Spleen (tissue), 11 donors: ENCODE data around the gene RNF157. TPM values are rescaled to one million over a fixed set of nuclear protein-coding genes. Genes with fewer than 3 reads are reported as not detected.

Source experiments
- DNase-seq: peaks from one replicate; pipeline ENCODE4 v3.0.0-alpha.2; 2020
- H3K27ac ChIP-seq, 8 donors: fragments of 200-600 bp; sonication (generic) in 7 of 8; 1 replicate in 4 of 8; 2 replicates in 4 of 8; pipeline versions ENCODE4 v1.5.0 to v1.8.0; 2016 to 2021; ENCODE audit warnings: inconsistent platforms in 4 of 8, mild to moderate bottlenecking in 4 of 8, moderate library complexity in 1 of 8
- H3K27me3 ChIP-seq, 7 donors: fragments of 200-600 bp; sonication (generic) in 6 of 7; replicated peaks in 1 of 7; 1 replicate in 4 of 7; 2 replicates in 3 of 7; pipeline versions ENCODE4 v1.5.0 to v1.8.0; 2016 to 2021; ENCODE audit warnings: inconsistent platforms in 3 of 7, mild to moderate bottlenecking in 1 of 7
- H3K36me3 ChIP-seq, 6 donors: fragments of 200-600 bp; sonication (generic) in 5 of 6; 1 replicate in 4 of 6; 2 replicates in 2 of 6; pipeline versions ENCODE4 v1.5.0 to v1.8.0; 2016 to 2021; ENCODE audit warnings: inconsistent platforms in 2 of 6
- H3K4me1 ChIP-seq, 6 donors: fragments of 200-600 bp; sonication (generic) in 5 of 6; 1 replicate in 3 of 6; 2 replicates in 3 of 6; pipeline versions ENCODE4 v1.5.0 to v1.8.0; 2016 to 2021; ENCODE audit warnings: inconsistent platforms in 3 of 6
- H3K4me3 ChIP-seq, 8 donors: fragments of 200-600 bp; sonication (generic) in 7 of 8; 1 replicate in 4 of 8; 2 replicates in 4 of 8; pipeline versions ENCODE4 v1.5.0 to v1.8.0; 2016 to 2021; ENCODE audit warnings: inconsistent platforms in 4 of 8, mild to moderate bottlenecking in 4 of 8, moderate library complexity in 2 of 8
- H3K9me3 ChIP-seq, 8 donors: fragments of 200-600 bp; sonication (generic) in 7 of 8; 1 replicate in 4 of 8; 2 replicates in 4 of 8; pipeline versions ENCODE4 v1.5.0 to v1.8.0; 2016 to 2021; ENCODE audit warnings: inconsistent platforms in 4 of 8
- POLR2A ChIP-seq, 3 donors: fragments of 450-650 bp; IDR thresholded peaks; one replicate each; pipeline ENCODE4 v1.5.1; 2017; ENCODE audit warnings: antibody characterized with exemption in 3 of 3, mild to moderate bottlenecking in 1 of 3
- POLR2AphosphoS5 ChIP-seq, 3 donors: sonication (generic); formaldehyde crosslinking; IDR thresholded peaks; one replicate each; pipeline ENCODE4 v1.5.1; 2017; ENCODE audit warnings: antibody characterized with exemption in 3 of 3
- WGBS, 5 donors: extraction: QIAGEN DNeasy Blood & Tissue Kit in 3 of 5; methylation state at CpG; one replicate each; pipeline versions ENCODE4 v1.1.5 to v1.1.7; 2013 to 2018; 5-methylcytosine and 5-hydroxymethylcytosine counted together
- intact Hi-C: fragments of 100-400 bp; cut with DNase I; formaldehyde crosslinking; loops from one replicate; pipeline ENCODE4 v1.15.0; 2023; ENCODE audit warnings: low total_unique reads
- polyA plus RNA-seq, 3 donors: library from polyadenylated mRNA; stranded (reverse); fragments of 200-250 nt; gene quantifications; one replicate each; pipeline ENCODE4 v1.2.1, GENCODE V29; 2013
- total RNA-seq, 7 donors: library from RNA; depleted of rRNA in 3 of 7; stranded (reverse); fragments of >200 nt in 3 of 7; fragmentation: NEBNext Ultra II Directional in 4 of 7; extraction: Animal tissue kit (Norgen Biotek cat#: 25700) in 4 of 7; gene quantifications; one replicate each; pipeline versions ENCODE4 v1.1.0 to v1.2.1, GENCODE V29; 2016 to 2021
- TF ChIP-seq, protein P1 (sequence below), 11 experiments: fragments of 200-600 bp in 7 of 11; fragments of 450-650 bp in 4 of 11; sonication (generic) in 4 of 11; IDR thresholded peaks in 8 of 11; conservative IDR thresholded peaks in 3 of 11; 1 replicate in 7 of 11; 2 replicates in 4 of 11; pipeline versions ENCODE4 v1.4.0 to v1.8.0; 2016 to 2021; ENCODE audit warnings: antibody characterized with exemption in 11 of 11, inconsistent platforms in 4 of 11, mild to moderate bottlenecking in 1 of 11
- donor health status: healthy with polysubstance abuse.
- donor health status: DM: no; HTN: no; CAD: no; lungs with moderate emphysema.
- donor health status: DM: no; HTN: no; CAD: no.
- donor health status: Bipolar disorder and iron deficiency.
- donor health status: healthy.
- donor health status: DM: no; HTN: no; CAD: no.
- donor health status: DM: yes; HTN: yes; CAD: no.

The RNF157 gene
- total and polyA plus RNA-seq, 10 donors, result 0.89 to 13.0 (median 7.6) TPM

DNA sequence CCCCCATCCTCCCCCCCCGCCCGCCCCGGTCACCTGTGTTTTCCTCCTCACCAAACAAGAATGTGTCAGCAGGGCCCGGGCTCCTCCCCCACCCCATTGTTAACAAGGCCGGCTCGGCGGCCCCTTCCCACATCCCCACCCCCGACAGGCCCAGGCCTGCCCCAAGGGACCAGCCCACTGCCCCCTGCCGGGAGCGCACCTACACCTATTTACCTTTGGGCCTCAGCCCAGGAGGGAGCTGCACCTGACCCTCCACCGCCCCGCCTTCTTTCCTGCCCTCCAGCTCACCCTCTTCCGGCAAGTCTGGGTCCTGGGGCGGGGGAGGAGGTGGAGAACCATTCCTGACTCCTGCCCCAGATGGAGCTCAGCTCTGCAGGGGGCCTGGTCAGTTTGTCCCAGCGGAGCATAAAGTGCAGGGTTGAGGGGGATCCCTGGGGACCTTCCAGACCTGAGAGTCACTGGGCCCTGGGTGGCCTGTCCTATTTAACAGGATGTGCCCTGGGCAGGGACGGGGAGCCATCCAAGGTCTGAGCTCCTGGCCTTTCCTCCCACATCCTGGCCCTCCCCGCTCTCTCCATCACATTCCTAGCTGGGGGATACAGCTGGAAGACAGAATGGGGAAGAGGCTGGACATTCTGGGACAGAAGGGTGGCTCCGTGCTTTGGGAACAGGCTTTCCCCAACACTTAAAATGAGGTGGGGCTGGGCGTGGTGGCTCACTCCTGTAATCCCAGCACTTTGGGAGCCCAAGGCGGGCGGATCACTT is 107.5 kb downstream of the RNF157 start:
- no peaks in the 10 kb centered on the region for H3K9me3 ChIP-seq
- peaks cover 0 to 56% (median 10%) of the 10 kb centered on the region in 7 donors for H3K27me3 ChIP-seq
- intact Hi-C loops, result no loop called here
- H3K4me1 ChIP-seq, result peaks cover 0 to 28% (median 11%) of the 10 kb centered on the region in 6 donors
- no peaks in the 10 kb centered on the region for H3K36me3 ChIP-seq
- no peak overlapping the region for H3K27ac ChIP-seq
- DNase-seq, result no peak
- H3K4me3 ChIP-seq, result no peak overlapping the region
- TF ChIP-seq, protein P1, sequence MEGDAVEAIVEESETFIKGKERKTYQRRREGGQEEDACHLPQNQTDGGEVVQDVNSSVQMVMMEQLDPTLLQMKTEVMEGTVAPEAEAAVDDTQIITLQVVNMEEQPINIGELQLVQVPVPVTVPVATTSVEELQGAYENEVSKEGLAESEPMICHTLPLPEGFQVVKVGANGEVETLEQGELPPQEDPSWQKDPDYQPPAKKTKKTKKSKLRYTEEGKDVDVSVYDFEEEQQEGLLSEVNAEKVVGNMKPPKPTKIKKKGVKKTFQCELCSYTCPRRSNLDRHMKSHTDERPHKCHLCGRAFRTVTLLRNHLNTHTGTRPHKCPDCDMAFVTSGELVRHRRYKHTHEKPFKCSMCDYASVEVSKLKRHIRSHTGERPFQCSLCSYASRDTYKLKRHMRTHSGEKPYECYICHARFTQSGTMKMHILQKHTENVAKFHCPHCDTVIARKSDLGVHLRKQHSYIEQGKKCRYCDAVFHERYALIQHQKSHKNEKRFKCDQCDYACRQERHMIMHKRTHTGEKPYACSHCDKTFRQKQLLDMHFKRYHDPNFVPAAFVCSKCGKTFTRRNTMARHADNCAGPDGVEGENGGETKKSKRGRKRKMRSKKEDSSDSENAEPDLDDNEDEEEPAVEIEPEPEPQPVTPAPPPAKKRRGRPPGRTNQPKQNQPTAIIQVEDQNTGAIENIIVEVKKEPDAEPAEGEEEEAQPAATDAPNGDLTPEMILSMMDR (IDR thresholded peaks at IDR 0.05 in 8 of 11, conservative IDR thresholded peaks at IDR 0.05 in 3 of 11), result no peak
- no peak for TF ChIP-seq POLR2AphosphoS5 (IDR thresholded peaks at IDR 0.05)
- TF ChIP-seq POLR2A (IDR thresholded peaks at IDR 0.05), result no peak
- WGBS, 5 donors, result 68 to 81% (median 71%) methylated on average over 17 to 21 of the region's 21 CpGs

DNA sequence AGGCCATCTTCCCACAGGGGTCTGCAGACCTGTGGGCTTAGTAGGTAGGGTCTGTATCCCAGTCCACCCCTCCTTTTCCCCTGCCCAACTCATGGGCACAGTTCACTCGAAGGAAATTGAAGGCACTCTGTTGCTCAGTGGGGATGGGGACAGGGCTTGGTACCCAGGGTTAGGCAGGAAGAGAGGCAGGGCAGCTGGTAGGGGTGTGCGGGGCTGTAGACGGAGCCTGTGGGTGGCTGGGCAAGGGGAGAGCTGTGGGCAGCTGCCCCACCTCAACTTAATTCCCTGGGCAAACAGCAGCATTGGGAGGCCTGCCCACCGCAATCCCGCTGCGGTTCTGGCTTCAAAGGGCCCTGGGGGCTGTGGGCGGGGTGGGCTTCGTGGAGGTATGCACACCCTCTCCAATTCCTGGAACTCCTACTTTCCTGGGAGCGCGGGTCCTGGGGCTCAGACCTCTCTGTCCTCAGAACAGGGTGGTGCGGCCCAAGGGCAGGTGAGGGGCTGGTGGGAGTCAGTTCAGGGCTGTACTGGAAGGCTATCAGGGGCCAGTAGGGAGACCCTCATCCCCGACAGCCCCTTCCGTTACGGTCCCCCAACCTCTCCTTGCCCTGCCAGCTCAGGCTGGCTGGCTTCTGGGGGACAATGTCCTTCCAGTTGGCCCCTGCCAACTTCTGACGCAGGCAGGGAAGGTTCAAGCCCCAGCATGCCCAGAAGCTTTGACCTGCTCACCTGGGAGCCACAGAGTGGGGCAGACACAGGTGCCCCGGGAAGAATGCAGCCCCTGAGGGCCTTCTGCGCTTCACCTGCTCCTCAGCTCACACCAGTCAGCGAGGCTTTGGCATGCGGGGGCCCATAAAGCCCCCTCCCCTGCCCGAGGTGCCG is 108.4 kb downstream of the RNF157 start:
- TF ChIP-seq, protein P1 (IDR thresholded peaks at IDR 0.05 in 8 of 11, conservative IDR thresholded peaks at IDR 0.05 in 3 of 11), result no peak
- TF ChIP-seq POLR2A (IDR thresholded peaks at IDR 0.05) (no peak), POLR2AphosphoS5 (IDR thresholded peaks at IDR 0.05) (no peak)
- Histone ChIP-seq H3K4me3 (no peak overlapping the region), H3K27ac (no peak overlapping the region), H3K36me3 (no peaks in the 10 kb centered on the region), H3K9me3 (no peaks in the 10 kb centered on the region), H3K27me3 (peaks cover 0 to 48% (median 4%) of the 10 kb centered on the region in 7 donors), H3K4me1 (peaks cover 0 to 28% (median 11%) of the 10 kb centered on the region in 6 donors)
- whole genome bisulfite sequencing, 5 donors, result 68 to 94% (median 85%) methylated on average over 10 to 21 of the region's 21 CpGs
- intact Hi-C loops, result no loop called here
- no peak for DNase-seq

DNA sequence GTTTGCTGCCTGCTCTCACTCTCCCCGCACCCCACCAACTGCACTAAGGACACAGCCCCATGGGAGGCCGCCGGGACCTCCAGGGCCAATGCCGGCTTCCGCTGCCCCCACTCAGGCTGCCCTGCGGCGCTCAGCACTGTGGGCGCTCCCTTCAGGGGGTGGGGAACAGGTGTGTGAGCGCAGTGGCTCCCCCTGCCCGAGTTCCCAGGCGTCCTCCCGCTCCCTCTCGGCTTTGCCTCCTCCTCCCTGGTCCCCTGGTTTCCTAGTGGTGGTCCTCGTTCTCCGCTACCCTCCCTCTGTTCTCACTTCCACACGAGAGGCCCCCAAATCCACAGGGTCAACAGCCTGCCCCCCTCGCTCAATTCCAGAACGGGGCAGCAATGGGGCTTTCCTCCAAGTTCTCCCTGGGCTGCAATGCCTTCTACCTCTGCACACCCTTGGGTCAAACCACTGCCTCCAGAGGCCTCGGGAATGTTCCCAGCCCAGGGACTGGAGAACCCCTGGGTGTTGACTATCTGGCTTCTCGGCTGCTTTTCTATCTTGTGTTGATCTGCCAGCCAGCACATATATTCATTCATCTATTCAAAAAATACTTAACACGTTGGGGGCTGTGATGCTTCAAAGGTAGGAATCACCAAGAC is 109.1 kb downstream of the RNF157 start:
- DNase-seq, result no peak
- Histone ChIP-seq H3K4me1 (peaks cover 0 to 28% (median 11%) of the 10 kb centered on the region in 6 donors), H3K36me3 (no peaks in the 10 kb centered on the region), H3K9me3 (no peaks in the 10 kb centered on the region), H3K4me3 (no peak overlapping the region), H3K27ac (no peak overlapping the region), H3K27me3 (peaks cover 0 to 41% (median 0%) of the 10 kb centered on the region in 7 donors)
- intact Hi-C loops, result no loop called here
- TF ChIP-seq POLR2A (IDR thresholded peaks at IDR 0.05) (no peak), POLR2AphosphoS5 (IDR thresholded peaks at IDR 0.05) (no peak)
- TF ChIP-seq, protein P1 (IDR thresholded peaks at IDR 0.05 in 8 of 11, conservative IDR thresholded peaks at IDR 0.05 in 3 of 11), result no peak
- WGBS, 5 donors, result 78 to 85% (median 80%) methylated on average over 21 of the region's 21 CpGs
